HEK293T (cell line): ENCODE data around the gene TCF7L2.

ENCODE experiments used
- CTCF ChIA-PET: fragments of 350-600 bp; formaldehyde crosslinking; extraction: SDS; loops from one replicate; lab custom pipeline; 2021; ENCODE audit warnings: antibody characterized with exemption, inconsistent platforms; lab: Yijun Ruan, JAX
- POLR2A ChIA-PET: fragments of 350-600 bp; formaldehyde crosslinking; extraction: SDS; loops from one replicate; lab custom pipeline; 2020; ENCODE audit warnings: antibody characterized with exemption, inconsistent platforms; lab: Yijun Ruan, JAX
- DNase-seq: peaks from one replicate; pipeline ENCODE4 v3.0.0; 2012; ENCODE audit warnings: mixed read lengths; ENCODE audit errors: extremely low spot score
- ARNT ChIP-seq: fragments of 450-650 bp; IDR thresholded peaks from 2 replicates; pipeline ENCODE4 v1.6.1; 2017; ENCODE audit warnings: mild to moderate bottlenecking
- BHLHE40 ChIP-seq: fragments of 450-650 bp; IDR thresholded peaks from 2 replicates; pipeline ENCODE4 v1.6.1; 2016; ENCODE audit warnings: mild to moderate bottlenecking, moderate library complexity, borderline replicate concordance
- CTBP1 ChIP-seq: fragments of 450-650 bp; IDR thresholded peaks from 2 replicates; pipeline ENCODE4 v1.6.1; 2016; ENCODE audit warnings: borderline replicate concordance
- ELF4 ChIP-seq: fragments of 450-650 bp; IDR thresholded peaks from 2 replicates; pipeline ENCODE4 v1.6.1; 2017; ENCODE audit warnings: antibody characterized with exemption
- FOXA1 ChIP-seq: fragments of 450-650 bp; IDR thresholded peaks from 2 replicates; pipeline ENCODE4 v1.6.1; 2016; ENCODE audit warnings: mild to moderate bottlenecking
- FOXK2 ChIP-seq: fragments of 450-650 bp; IDR thresholded peaks from 2 replicates; pipeline ENCODE4 v1.6.1; 2016; ENCODE audit warnings: mild to moderate bottlenecking
- FOXM1 ChIP-seq: fragments of 450-650 bp; IDR thresholded peaks from 2 replicates; pipeline ENCODE4 v1.6.1; 2017; ENCODE audit warnings: mild to moderate bottlenecking, borderline replicate concordance
- HDGF ChIP-seq: fragments of 450-650 bp; IDR thresholded peaks from 2 replicates; pipeline ENCODE4 v1.6.1; 2017; ENCODE audit warnings: antibody characterized with exemption, borderline replicate concordance
- L3MBTL2 ChIP-seq: fragments of 450-650 bp; conservative IDR thresholded peaks from 2 replicates; pipeline ENCODE4 v1.6.1; 2016; ENCODE audit warnings: mild to moderate bottlenecking
- LEF1 ChIP-seq: fragments of 450-650 bp; IDR thresholded peaks from 2 replicates; pipeline ENCODE4 v1.6.1; 2017; ENCODE audit warnings: mild to moderate bottlenecking, borderline replicate concordance
- NFRKB ChIP-seq: fragments of 450-650 bp; IDR thresholded peaks from 2 replicates; pipeline ENCODE4 v1.6.1; 2016; ENCODE audit warnings: mild to moderate bottlenecking, moderate library complexity
- SP1 ChIP-seq: fragments of 450-650 bp; IDR thresholded peaks from 2 replicates; pipeline ENCODE4 v1.6.1; 2017
- SUZ12 ChIP-seq: fragments of 450-650 bp; IDR thresholded peaks from 2 replicates; pipeline ENCODE4 v1.6.1; 2016; ENCODE audit warnings: mild to moderate bottlenecking
- TARDBP ChIP-seq: fragments of 450-650 bp; IDR thresholded peaks from 2 replicates; pipeline ENCODE4 v1.6.1; 2016
- ZNF384 ChIP-seq: fragments of 450-650 bp; IDR thresholded peaks from 2 replicates; pipeline ENCODE4 v1.6.1; 2016
- TF ChIP-seq, protein P1 (sequence below): fragments of 450-650 bp; IDR thresholded peaks from 2 replicates; pipeline ENCODE4 v1.6.1; 2016

Gene TCF7L2

DNA sequence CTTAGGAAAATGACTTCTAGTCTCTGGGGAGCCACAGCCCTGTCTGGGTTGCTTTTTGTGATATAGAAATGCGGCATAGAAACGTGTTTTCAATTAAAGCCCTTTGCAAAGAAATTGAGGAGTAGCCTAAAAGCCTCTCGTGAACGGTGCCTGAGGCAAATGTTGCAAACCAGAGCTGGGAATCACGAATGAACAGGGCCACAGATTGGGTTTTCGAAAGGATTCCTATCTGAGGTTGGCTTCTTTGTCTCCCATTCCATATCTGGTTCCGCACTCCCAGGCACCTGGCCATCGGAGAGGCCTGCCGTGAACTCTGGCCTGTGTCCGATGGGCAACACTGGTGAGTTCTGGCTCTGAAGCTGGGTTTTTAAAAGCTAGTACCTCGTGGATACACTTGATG lies 221.6 kb downstream of the TCF7L2 start:
- ChIA-PET CTCF (no interaction called here), POLR2A (no interaction called here)
- no peak for DNase-seq
- TF ChIP-seq FOXM1 (no peak), NFRKB (no peak), HDGF (no peak), BHLHE40 (no peak), L3MBTL2 (no peak)

DNA sequence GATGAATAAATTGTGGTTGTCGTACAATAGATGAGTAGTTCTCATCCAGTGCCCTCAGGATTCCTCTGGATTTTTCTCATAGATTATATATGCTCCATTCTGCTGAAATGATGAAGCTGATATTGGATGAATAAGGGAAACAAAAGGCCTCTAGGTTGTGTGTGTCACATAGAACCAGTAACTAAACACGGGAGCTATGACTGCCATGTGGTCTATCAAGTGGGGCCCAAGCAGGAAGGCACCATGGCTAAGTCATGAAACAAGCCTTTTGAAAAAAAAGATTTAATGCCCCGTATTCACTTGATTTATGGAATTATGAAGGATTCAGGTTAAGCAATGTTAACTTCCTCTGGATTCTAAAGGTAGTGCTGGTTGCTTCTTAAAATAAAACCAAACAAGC lies 225.1 kb downstream of the TCF7L2 start:
- no peak for DNase-seq
- no peak for TF ChIP-seq LEF1
- TF ChIP-seq NFRKB: no peak
- POLR2A ChIA-PET: no interaction called here
- CTCF ChIA-PET: interaction anchor here (0.7 kb wide), 1 partner anchor 15 kb away, joined by 9 read pairs; no protein-coding TSS in a partner anchor

DNA sequence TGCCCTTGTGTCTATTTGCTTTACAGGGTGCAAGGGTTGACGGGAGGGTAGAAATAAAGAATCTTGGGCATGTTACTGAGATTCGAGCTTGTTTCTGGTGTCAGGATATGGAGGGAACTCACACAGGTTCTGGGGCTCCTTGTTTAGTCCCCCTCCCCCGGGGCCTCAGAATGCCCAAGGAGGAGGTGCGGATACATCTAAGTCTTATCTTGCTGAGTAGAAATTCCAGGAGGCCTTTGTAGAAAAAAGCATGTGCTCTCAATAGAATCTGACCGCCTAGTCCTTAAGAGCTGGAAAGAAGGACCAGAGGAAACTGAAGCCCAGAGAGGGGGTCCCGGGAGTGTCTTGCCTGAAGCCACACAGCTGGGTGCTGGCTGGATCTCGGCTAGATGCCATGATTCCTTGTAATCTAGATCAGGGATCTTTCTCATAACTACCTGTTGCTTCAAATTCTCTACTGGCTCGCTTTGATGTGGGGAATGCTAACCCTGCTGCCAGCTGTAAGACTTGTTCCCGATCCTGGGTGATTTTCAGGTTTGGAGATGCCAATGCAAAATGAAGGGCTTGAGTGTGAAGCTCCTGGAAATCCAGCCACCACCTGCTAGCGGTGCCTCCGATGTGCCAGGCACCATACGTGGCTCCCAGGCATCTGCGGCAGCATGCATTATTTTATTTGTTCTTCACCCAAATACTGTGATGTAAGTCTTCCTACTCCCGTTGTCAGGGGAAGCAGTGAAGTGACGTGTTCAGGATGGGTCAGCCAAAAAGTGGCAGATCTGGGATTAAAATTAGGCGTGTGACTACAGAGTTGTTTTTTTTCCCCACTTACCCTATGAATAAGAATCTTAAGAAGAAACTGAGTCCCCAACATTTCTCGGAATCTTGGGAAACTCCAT lies 226.0 kb downstream of the TCF7L2 start:
- CTCF ChIA-PET: interaction anchor here (0.7 kb wide), 1 partner anchor 15 kb away, joined by 9 read pairs; no protein-coding TSS in a partner anchor

DNA sequence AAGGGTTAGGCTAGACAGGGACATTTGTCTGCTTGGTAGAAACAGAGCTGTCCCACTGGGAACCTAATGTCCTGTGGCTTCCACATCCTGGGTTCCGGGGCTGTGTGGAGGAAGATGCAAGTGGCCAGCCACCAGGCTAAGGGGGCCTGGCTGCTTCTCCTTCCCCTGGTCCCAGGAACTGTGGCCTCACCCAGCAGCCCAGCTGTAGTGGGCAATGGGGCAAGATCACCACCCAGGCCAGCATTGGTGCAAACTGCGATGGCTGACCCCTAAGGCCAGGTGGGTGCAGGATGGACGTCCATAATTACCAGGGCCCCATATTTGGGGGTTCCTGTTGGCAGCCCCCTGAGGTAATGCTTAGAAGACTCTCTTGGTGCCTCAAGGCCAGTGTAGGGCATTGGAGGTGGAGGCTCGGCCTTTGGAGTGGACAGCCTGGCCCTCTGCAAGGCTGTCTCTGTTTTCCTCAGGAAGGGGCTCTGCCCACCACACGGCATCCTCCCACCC lies 226.7 kb downstream of the TCF7L2 start:
- CTCF ChIA-PET: no interaction called here
- TF ChIP-seq HDGF (no peak), ELF4 (no peak), SP1 (no peak)
- no peak for DNase-seq
- POLR2A ChIA-PET: no interaction called here

More for the DNA sequence above, 226.0 kb downstream of the TCF7L2 start:
- DNase-seq: no peak
- POLR2A ChIA-PET: no interaction called here
- TF ChIP-seq, protein P1, sequence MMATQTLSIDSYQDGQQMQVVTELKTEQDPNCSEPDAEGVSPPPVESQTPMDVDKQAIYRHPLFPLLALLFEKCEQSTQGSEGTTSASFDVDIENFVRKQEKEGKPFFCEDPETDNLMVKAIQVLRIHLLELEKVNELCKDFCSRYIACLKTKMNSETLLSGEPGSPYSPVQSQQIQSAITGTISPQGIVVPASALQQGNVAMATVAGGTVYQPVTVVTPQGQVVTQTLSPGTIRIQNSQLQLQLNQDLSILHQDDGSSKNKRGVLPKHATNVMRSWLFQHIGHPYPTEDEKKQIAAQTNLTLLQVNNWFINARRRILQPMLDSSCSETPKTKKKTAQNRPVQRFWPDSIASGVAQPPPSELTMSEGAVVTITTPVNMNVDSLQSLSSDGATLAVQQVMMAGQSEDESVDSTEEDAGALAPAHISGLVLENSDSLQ: no peak
- TF ChIP-seq HDGF (no peak), ELF4 (no peak), LEF1 (no peak), L3MBTL2 (no peak), TARDBP (no peak), BHLHE40 (no peak), FOXK2 (no peak), NFRKB (no peak), SUZ12 (no peak), SP1 (no peak), FOXA1 (no peak), CTBP1 (no peak)

DNA sequence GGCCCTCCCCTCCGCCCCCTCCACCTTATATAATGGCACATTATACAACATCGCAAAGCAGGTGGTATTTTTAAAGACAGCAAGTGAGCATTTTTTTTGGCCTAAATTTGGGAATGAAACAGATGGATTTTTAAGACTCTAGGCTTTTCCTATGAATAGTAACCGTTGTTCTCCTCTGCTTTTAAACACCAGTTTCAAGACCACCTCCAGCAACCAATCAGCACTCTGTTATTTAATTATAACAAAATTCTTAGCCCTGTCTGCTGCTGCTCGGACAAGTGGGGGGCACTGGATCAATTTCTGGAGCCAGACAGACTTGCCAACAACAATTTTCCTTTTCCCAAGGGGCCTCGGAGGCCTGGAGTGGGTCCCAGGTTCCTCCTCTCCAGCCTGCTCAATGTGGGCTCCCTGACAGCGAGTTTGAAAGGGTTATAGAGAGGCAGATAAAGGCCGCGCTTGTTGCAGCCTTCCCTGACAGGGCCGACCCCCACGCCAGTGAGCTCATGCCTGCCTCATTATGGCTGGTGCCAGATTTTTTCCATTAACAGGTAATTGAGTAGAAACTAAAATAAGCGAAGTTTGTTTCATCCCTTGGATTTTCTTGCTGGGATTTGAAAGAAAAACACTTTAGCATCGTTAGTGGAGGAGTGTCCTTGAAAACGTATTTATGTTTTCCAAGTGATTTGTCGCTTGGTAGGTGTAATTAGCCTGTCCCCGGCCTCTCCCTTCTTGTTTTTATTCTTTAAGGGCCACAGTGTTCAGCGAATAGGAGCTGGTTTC lies 227.3 kb downstream of the TCF7L2 start:
- POLR2A ChIA-PET: no interaction called here
- TF ChIP-seq ZNF384 (no peak), LEF1 (no peak), CTBP1 (no peak), HDGF (no peak), FOXK2 (no peak), SP1 (no peak), L3MBTL2 (no peak), ARNT (no peak), NFRKB (no peak), SUZ12 (no peak), ELF4 (no peak), FOXM1 (no peak), BHLHE40 (no peak)
- TF ChIP-seq, protein P1: no peak
- DNase-seq: no peak
- CTCF ChIA-PET: no interaction called here

DNA sequence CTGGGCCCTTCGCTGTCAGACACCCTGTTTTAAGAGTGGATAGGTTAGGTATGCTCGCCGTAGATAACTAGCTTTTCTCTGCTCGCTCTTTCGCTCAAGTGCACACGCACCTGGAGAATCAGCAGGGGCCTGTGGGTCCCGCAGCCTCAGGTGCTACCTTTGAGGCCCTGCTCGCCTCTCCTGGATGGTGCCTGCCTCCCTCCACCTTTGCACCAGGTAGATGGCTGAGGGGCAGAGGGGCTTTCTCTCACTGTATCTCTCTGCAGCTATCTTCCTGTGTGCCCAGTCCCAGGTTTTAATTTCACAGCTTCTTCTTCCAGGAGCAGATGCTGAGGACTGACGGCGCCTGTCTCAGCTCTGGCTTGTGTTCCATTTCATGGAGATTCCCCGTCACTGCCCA lies 227.9 kb downstream of the TCF7L2 start:
- no peak for DNase-seq
- POLR2A ChIA-PET: no interaction called here
- CTCF ChIA-PET: no interaction called here

More for the DNA sequence above, 227.9 kb downstream of the TCF7L2 start:
- TF ChIP-seq TARDBP: no peak
- no peak for TF ChIP-seq SUZ12
- TF ChIP-seq BHLHE40: no peak
- no peak for TF ChIP-seq SP1
- TF ChIP-seq, protein P1: no peak
- no peak for TF ChIP-seq CTBP1
